H9 (cell line): ENCODE results near the gene HK2. TPM values are rescaled to one million over a fixed set of nuclear protein-coding genes. Genes with fewer than 3 reads are reported as not detected.

Source experiments
- DNase-seq: peaks from one replicate; pipeline ENCODE4 v3.0.0-alpha.2; 2017
- H2AFZ ChIP-seq: one replicate; pipeline ENCODE4 v1.6.1; 2013; ENCODE audit warnings: mild to moderate bottlenecking, low read length, control low read depth, moderate library complexity
- H2AK5ac ChIP-seq: 2 replicates; pipeline ENCODE4 v1.6.1; 2013; ENCODE audit warnings: low read length, control low read depth, mixed read lengths; ENCODE audit not compliant: insufficient read length
- H2BK120ac ChIP-seq: one replicate; pipeline ENCODE4 v1.6.1; 2013; ENCODE audit warnings: low read depth, mild to moderate bottlenecking, low read length, control low read depth, inconsistent platforms; ENCODE audit not compliant: poor library complexity, severe bottlenecking
- H2BK12ac ChIP-seq: 2 replicates; pipeline ENCODE4 v1.6.1; 2013; ENCODE audit warnings: low read length, control low read depth, mixed read lengths, low read depth; ENCODE audit not compliant: insufficient read length
- H2BK15ac ChIP-seq: 2 replicates; pipeline ENCODE4 v1.6.1; 2013; ENCODE audit warnings: low read depth, low read length, control low read depth
- H2BK20ac ChIP-seq: one replicate; pipeline ENCODE4 v1.6.1; 2013; ENCODE audit warnings: low read depth, mild to moderate bottlenecking, low read length, control low read depth, inconsistent platforms; ENCODE audit not compliant: poor library complexity, severe bottlenecking
- H2BK5ac ChIP-seq: 2 replicates; pipeline ENCODE4 v1.6.1; 2013; ENCODE audit warnings: low read length, control low read depth, mixed read lengths; ENCODE audit not compliant: insufficient read length
- H3K14ac ChIP-seq: 2 replicates; pipeline ENCODE4 v1.6.1; 2013; ENCODE audit warnings: low read length, control low read depth; ENCODE audit not compliant: insufficient read depth
- H3K18ac ChIP-seq: 2 replicates; pipeline ENCODE4 v1.6.1; 2013; ENCODE audit warnings: low read depth, mild to moderate bottlenecking, mixed read lengths, low read length, control low read depth; ENCODE audit not compliant: insufficient read length
- H3K23ac ChIP-seq: 2 replicates; pipeline ENCODE4 v1.6.1; 2013; ENCODE audit warnings: low read length, control low read depth, mixed read lengths, low read depth; ENCODE audit not compliant: insufficient read length
- H3K23me2 ChIP-seq: 2 replicates; pipeline ENCODE4 v1.6.1; 2013; ENCODE audit warnings: low read depth, mild to moderate bottlenecking, mixed read lengths, low read length, control low read depth; ENCODE audit not compliant: insufficient read length, poor library complexity, severe bottlenecking
- H3K27ac ChIP-seq: 2 replicates; pipeline ENCODE4 v1.5.1; 2013; ENCODE audit warnings: low read length, control low read depth, mixed read lengths, low read depth; ENCODE audit not compliant: insufficient read length
- H3K27me3 ChIP-seq: 2 replicates; pipeline ENCODE4 v1.6.1; 2013; ENCODE audit warnings: low read length, control low read depth, inconsistent platforms; ENCODE audit not compliant: insufficient read depth
- H3K4ac ChIP-seq: 2 replicates; pipeline ENCODE4 v1.6.1; 2013; ENCODE audit warnings: low read depth, mild to moderate bottlenecking, control low read depth, inconsistent platforms, low read length, moderate library complexity
- H3K4me1 ChIP-seq: 2 replicates; pipeline ENCODE4 v1.6.1; 2013; ENCODE audit warnings: low read length, control low read depth, inconsistent platforms; ENCODE audit not compliant: insufficient read depth
- H3K4me2 ChIP-seq: 2 replicates; pipeline ENCODE4 v1.6.1; 2013; ENCODE audit warnings: low read length, control low read depth, mixed read lengths; ENCODE audit not compliant: insufficient read length, insufficient read depth
- H3K56ac ChIP-seq: 2 replicates; pipeline ENCODE4 v1.6.1; 2013; ENCODE audit warnings: low read depth, mild to moderate bottlenecking, mixed read lengths, low read length, control low read depth; ENCODE audit not compliant: insufficient read length
- H3K79me1 ChIP-seq: 2 replicates; pipeline ENCODE4 v1.6.1; 2013; ENCODE audit warnings: low read depth, mild to moderate bottlenecking, moderate library complexity, low read length, control low read depth, inconsistent platforms; ENCODE audit not compliant: insufficient read depth, poor library complexity, severe bottlenecking
- H3K79me2 ChIP-seq: 2 replicates; pipeline ENCODE4 v1.6.1; 2013; ENCODE audit warnings: low read length, control low read depth, inconsistent platforms; ENCODE audit not compliant: insufficient read depth
- H3K9ac ChIP-seq: 2 replicates; pipeline ENCODE4 v1.6.1; 2013; ENCODE audit warnings: low read length, control low read depth, mixed read lengths; ENCODE audit not compliant: insufficient read length; ENCODE audit errors: extremely low read depth
- H3K9me3 ChIP-seq: one replicate; pipeline ENCODE4 v1.6.1; 2013; ENCODE audit warnings: low read depth, low read length, inconsistent platforms; ENCODE audit not compliant: control insufficient read depth
- H3T11ph ChIP-seq: one replicate; pipeline ENCODE4 v1.6.1; 2013; ENCODE audit warnings: mild to moderate bottlenecking, low read length, control low read depth, inconsistent platforms
- H4K20me1 ChIP-seq: one replicate; pipeline ENCODE4 v1.6.1; 2013; ENCODE audit not compliant: control insufficient read depth, insufficient read length, insufficient read depth
- H4K5ac ChIP-seq: 2 replicates; pipeline ENCODE4 v1.6.1; 2013; ENCODE audit warnings: low read depth, mild to moderate bottlenecking, mixed read lengths, low read length, control low read depth; ENCODE audit not compliant: insufficient read length
- H4K8ac ChIP-seq: replicated peaks from 2 replicates; pipeline ENCODE4 v1.6.1; 2013; ENCODE audit warnings: low read length, control low read depth, mixed read lengths, low read depth; ENCODE audit not compliant: insufficient read length
- H4K91ac ChIP-seq: 2 replicates; pipeline ENCODE4 v1.6.1; 2013; ENCODE audit warnings: low read depth, mild to moderate bottlenecking, moderate library complexity, mixed read lengths, low read length, control low read depth; ENCODE audit not compliant: insufficient read length
- H3K27ac Mint-ChIP-seq, 3 experiments: 2 replicates in 2 of 3; 3 replicates in 1 of 3; pipeline ENCODE4 v1.8.0; 2020 to 2021; ENCODE audit warnings: mixed read lengths in 3 of 3, mild to moderate bottlenecking in 1 of 3, moderate library complexity in 1 of 3
- H3K27me3 Mint-ChIP-seq: 2 replicates; pipeline ENCODE4 v1.8.0; 2021; ENCODE audit warnings: low read depth, mild to moderate bottlenecking, moderate library complexity, mixed read lengths
- H3K36me3 Mint-ChIP-seq, 3 experiments: 2 replicates in 2 of 3; 3 replicates in 1 of 3; pipeline ENCODE4 v1.8.0; 2020 to 2021; ENCODE audit warnings: low read depth in 3 of 3, mixed read lengths in 3 of 3; ENCODE audit not compliant: insufficient read depth in 1 of 3
- H3K4me1 Mint-ChIP-seq, 2 experiments: 2 replicates each; pipeline ENCODE4 v1.8.0; 2020; ENCODE audit warnings: mixed read lengths in 2 of 2
- H3K4me3 Mint-ChIP-seq, 2 experiments: 2 replicates in 1 of 2; 3 replicates in 1 of 2; pipeline ENCODE4 v1.8.0; 2020 to 2021; ENCODE audit warnings: mild to moderate bottlenecking in 2 of 2, mixed read lengths in 2 of 2, moderate library complexity in 1 of 2
- H3K9me3 Mint-ChIP-seq, 2 experiments: 2 replicates in 1 of 2; 3 replicates in 1 of 2; pipeline ENCODE4 v1.8.0; 2020; ENCODE audit warnings: mild to moderate bottlenecking in 2 of 2, mixed read lengths in 2 of 2, moderate library complexity in 1 of 2
- WGBS: extraction: QIAGEN DNeasy Blood & Tissue Kit; methylation state at CpG from one replicate; pipeline ENCODE4 v1.1.7; 2013; ENCODE audit warnings: missing lambda C conversion rate, low lambda C conversion rate, mixed read lengths; ENCODE audit not compliant: insufficient read length; ENCODE audit errors: extremely low coverage; 5-methylcytosine and 5-hydroxymethylcytosine counted together
- total RNA-seq: library from RNA; stranded (reverse); gene quantifications from 2 replicates; pipeline ENCODE4 v1.2.1, GENCODE V29; 2021
- TF ChIP-seq, protein P1 (sequence below): fragments of 200-600 bp; sonication (generic); conservative IDR thresholded peaks from 3 replicates; pipeline ENCODE4 v1.8.0; 2021; ENCODE audit warnings: antibody characterized with exemption, mild to moderate bottlenecking

Gene HK2
- total RNA-seq, 1 experiment from 2014 or later: 54.3 TPM

DNA sequence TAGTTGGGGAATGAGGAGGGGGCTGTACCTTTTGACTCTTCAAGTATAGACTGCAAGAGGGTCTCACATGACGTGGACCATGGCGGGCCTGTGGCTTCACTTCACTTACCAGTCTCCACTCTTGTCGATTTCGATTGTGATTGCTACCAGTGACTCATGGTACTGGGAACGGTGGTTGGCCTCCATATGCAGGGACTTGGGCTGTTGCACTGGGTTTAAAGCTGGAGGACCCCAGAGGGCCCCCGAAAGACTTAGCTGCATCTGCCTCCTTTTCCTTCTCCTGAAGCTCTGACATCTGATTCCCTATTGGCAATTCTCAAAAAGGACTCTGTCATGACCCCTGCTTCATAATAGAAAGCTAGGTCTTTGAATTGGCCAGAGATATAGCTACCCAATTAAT is 43.4 kb downstream of the HK2 start:
- Histone ChIP-seq H2AK5ac (no peak overlapping the region), H3K23me2 (no peaks in the 10 kb centered on the region)

More for the DNA sequence above, 43.4 kb downstream of the HK2 start:
- Histone ChIP-seq H3K9ac (no peak overlapping the region), H3K79me1 (no peaks in the 10 kb centered on the region), H4K91ac (no peak overlapping the region), H3K23ac (no peak overlapping the region), H2BK120ac (no peak overlapping the region), H2BK5ac (no peak overlapping the region), H3K27ac (no peak overlapping the region), H4K5ac (no peak overlapping the region), H3K9me3 (no peaks in the 10 kb centered on the region), H3K4me1 (no peaks in the 10 kb centered on the region), H3K18ac (no peak overlapping the region), H3K4me2 (no peak overlapping the region), H3K4ac (no peak overlapping the region), H3K79me2 (no peaks in the 10 kb centered on the region), H2BK15ac (no peak overlapping the region), H3K56ac (no peak overlapping the region), H4K8ac (no peak overlapping the region), H3K14ac (no peak overlapping the region), H2BK12ac (no peak overlapping the region), H3T11ph (no peak overlapping the region), H2BK20ac (no peak overlapping the region), H2AFZ (no peak overlapping the region), H4K20me1 (no peaks in the 10 kb centered on the region), H3K27me3 (no peaks in the 10 kb centered on the region)
- Mint-ChIP-seq H3K27me3 (no peaks in the 10 kb centered on the region), H3K9me3 (no peaks in the 10 kb centered on the region), H3K4me3 (no peak overlapping the region), H3K36me3 (peaks cover 73 to 97% (median 96%) of the 10 kb centered on the region in 3 experiments), H3K4me1 (peaks cover 6% of the 10 kb centered on the region in 2 experiments; a peak in 3 of 4 replicates), H3K27ac (no peak overlapping the region; a peak in 1 of 7 replicates)
- WGBS: no CpG with 5 or more reads among the region's 6 CpGs
- TF ChIP-seq, protein P1, sequence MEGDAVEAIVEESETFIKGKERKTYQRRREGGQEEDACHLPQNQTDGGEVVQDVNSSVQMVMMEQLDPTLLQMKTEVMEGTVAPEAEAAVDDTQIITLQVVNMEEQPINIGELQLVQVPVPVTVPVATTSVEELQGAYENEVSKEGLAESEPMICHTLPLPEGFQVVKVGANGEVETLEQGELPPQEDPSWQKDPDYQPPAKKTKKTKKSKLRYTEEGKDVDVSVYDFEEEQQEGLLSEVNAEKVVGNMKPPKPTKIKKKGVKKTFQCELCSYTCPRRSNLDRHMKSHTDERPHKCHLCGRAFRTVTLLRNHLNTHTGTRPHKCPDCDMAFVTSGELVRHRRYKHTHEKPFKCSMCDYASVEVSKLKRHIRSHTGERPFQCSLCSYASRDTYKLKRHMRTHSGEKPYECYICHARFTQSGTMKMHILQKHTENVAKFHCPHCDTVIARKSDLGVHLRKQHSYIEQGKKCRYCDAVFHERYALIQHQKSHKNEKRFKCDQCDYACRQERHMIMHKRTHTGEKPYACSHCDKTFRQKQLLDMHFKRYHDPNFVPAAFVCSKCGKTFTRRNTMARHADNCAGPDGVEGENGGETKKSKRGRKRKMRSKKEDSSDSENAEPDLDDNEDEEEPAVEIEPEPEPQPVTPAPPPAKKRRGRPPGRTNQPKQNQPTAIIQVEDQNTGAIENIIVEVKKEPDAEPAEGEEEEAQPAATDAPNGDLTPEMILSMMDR: no peak
- no peak for DNase-seq
